ENCODE measurements around the gene C19orf85.

Gene C19orf85

GRCh38 chr19:55468054-55468393 lies 3.5 kb upstream of the C19orf85 start:
- Histone ChIP-seq H3K14ac (ENCODE audit: low read length) (no peak overlapping the region), H3K4me2 (ENCODE audit: insufficient read depth, low read length, poor library complexity, severe bottlenecking) (no peak overlapping the region), H3K36me3 (replicated peaks in 1 of 2; ENCODE audit: control insufficient read depth in 2 of 2, insufficient read depth in 2 of 2, low read length in 2 of 2) (no peaks in the 10 kb centered on the region), H3K23ac (ENCODE audit: low read depth, low read length, poor library complexity) (peak overlapping the region; percentile 29), H3K9me3 (replicated peaks in 1 of 2; ENCODE audit: control insufficient read depth in 2 of 2, insufficient read depth in 1 of 2, low read depth in 1 of 2, low read length in 2 of 2) (peaks cover 0 to 2% of the 10 kb centered on the region in 2 donors), H3K4me1 (ENCODE audit: control insufficient read depth in 2 of 2, insufficient read depth in 1 of 2, low read depth in 1 of 2, low read length in 2 of 2) (peaks cover 0 to 24% of the 10 kb centered on the region in 2 donors), H3K9ac (ENCODE audit: low read depth, low read length, poor library complexity) (no peak overlapping the region), H4K8ac (ENCODE audit: low read depth, low read length) (no peak overlapping the region), H3K79me1 (ENCODE audit: low read depth, low read length) (no peaks in the 10 kb centered on the region), H3K18ac (ENCODE audit: low read length) (peak overlapping the region; percentile 57), H2BK5ac (ENCODE audit: low read length) (no peak overlapping the region), H2BK15ac (ENCODE audit: low read length) (peak overlapping the region; percentile 5), H2BK120ac (ENCODE audit: low read depth, low read length) (peak overlapping the region; percentile 91), H4K91ac (ENCODE audit: low read depth, low read length, poor library complexity) (no peak overlapping the region), H3K4ac (ENCODE audit: low read length) (no peak overlapping the region), H3K27me3 (ENCODE audit: control insufficient read depth in 3 of 3, insufficient read depth in 3 of 3, low read depth in 1 of 3, low read length in 3 of 3) (peaks cover 0 to 38% (median 0%) of the 10 kb centered on the region in 3 experiments), H2BK12ac (ENCODE audit: low read length) (peak overlapping the region; percentile 41), H3K4me3 (ENCODE audit: low read length in 2 of 2) (no peak overlapping the region), H2AK5ac (ENCODE audit: low read depth, low read length) (peak overlapping the region; percentile 92), H2AFZ (ENCODE audit: low read length) (peak overlapping the region; percentile 54), H3K27ac (replicated peaks; ENCODE audit: low read length) (no peak overlapping the region)
- no peak for DNase-seq (ENCODE audit: low spot score)
- no CpG with 5 or more reads among the region's 4 CpGs for WGBS, 2 donors (ENCODE audit: extremely low coverage in 2 of 2, insufficient read length in 2 of 2, insufficient replicate concordance in 1 of 2)

- Histone ChIP-seq H2BK5ac (ENCODE audit: low read length) (no peak overlapping the region), H4K8ac (ENCODE audit: low read depth, low read length) (no peak overlapping the region), H3K4me1 (ENCODE audit: control insufficient read depth in 2 of 2, insufficient read depth in 1 of 2, low read depth in 1 of 2, low read length in 2 of 2) (peaks cover 2 to 23% of the 10 kb centered on the region in 2 donors), H3K4me3 (ENCODE audit: low read length in 2 of 2) (no peak overlapping the region), H3K79me1 (ENCODE audit: low read depth, low read length) (no peaks in the 10 kb centered on the region), H4K91ac (ENCODE audit: low read depth, low read length, poor library complexity) (no peak overlapping the region), H2BK120ac (ENCODE audit: low read depth, low read length) (no peak overlapping the region), H3K9me3 (replicated peaks in 1 of 2; ENCODE audit: control insufficient read depth in 2 of 2, insufficient read depth in 1 of 2, low read depth in 1 of 2, low read length in 2 of 2) (peaks cover 0 to 2% of the 10 kb centered on the region in 2 donors), H2BK12ac (ENCODE audit: low read length) (peak overlapping the region; percentile 89), H3K9ac (ENCODE audit: low read depth, low read length, poor library complexity) (no peak overlapping the region), H3K14ac (ENCODE audit: low read length) (no peak overlapping the region), H3K18ac (ENCODE audit: low read length) (peak overlapping the region; percentile 1), H3K27me3 (ENCODE audit: control insufficient read depth in 3 of 3, insufficient read depth in 3 of 3, low read depth in 1 of 3, low read length in 3 of 3) (peaks cover 0 to 40% (median 0%) of the 10 kb centered on the region in 3 experiments), H2AK5ac (ENCODE audit: low read depth, low read length) (peak overlapping the region; percentile 92), H3K4ac (ENCODE audit: low read length) (no peak overlapping the region), H2AFZ (ENCODE audit: low read length) (peak overlapping the region; percentile 54), H3K27ac (replicated peaks; ENCODE audit: low read length) (no peak overlapping the region), H3K4me2 (ENCODE audit: insufficient read depth, low read length, poor library complexity, severe bottlenecking) (no peak overlapping the region), H2BK15ac (ENCODE audit: low read length) (peak overlapping the region; percentile 5), H3K23ac (ENCODE audit: low read depth, low read length, poor library complexity) (peak overlapping the region; percentile 29), H3K36me3 (replicated peaks in 1 of 2; ENCODE audit: control insufficient read depth in 2 of 2, insufficient read depth in 2 of 2, low read length in 2 of 2) (no peaks in the 10 kb centered on the region)
- no peak for DNase-seq (ENCODE audit: low spot score)
- WGBS, 2 donors (ENCODE audit: extremely low coverage in 2 of 2, insufficient read length in 2 of 2, insufficient replicate concordance in 1 of 2), result no CpG with 5 or more reads among the region's 29 CpGs
Measured at GRCh38 chr19:55467236-55468053, 2.9 kb upstream of the C19orf85 start.

- H3K18ac ChIP-seq (ENCODE audit: low read length), result no peak overlapping the region
Measured at GRCh38 chr19:55466241-55466614, 1.7 kb upstream of the C19orf85 start.

GRCh38 chr19:55465460-55466240 lies 1.1 kb upstream of the C19orf85 start:
- Histone ChIP-seq H2BK5ac (ENCODE audit: low read length) (peak overlapping the region; percentile 49), H4K8ac (ENCODE audit: low read depth, low read length) (no peak overlapping the region), H2AFZ (ENCODE audit: low read length) (no peak overlapping the region), H3K79me1 (ENCODE audit: low read depth, low read length) (no peaks in the 10 kb centered on the region), H3K27me3 (ENCODE audit: control insufficient read depth in 3 of 3, insufficient read depth in 3 of 3, low read depth in 1 of 3, low read length in 3 of 3) (peaks cover 0 to 40% (median 0%) of the 10 kb centered on the region in 3 experiments), H3K4me1 (ENCODE audit: control insufficient read depth in 2 of 2, insufficient read depth in 1 of 2, low read depth in 1 of 2, low read length in 2 of 2) (peaks cover 4 to 27% of the 10 kb centered on the region in 2 donors), H3K4ac (ENCODE audit: low read length) (peak overlapping the region; percentile 43), H2BK120ac (ENCODE audit: low read depth, low read length) (peak overlapping the region; percentile 65), H3K36me3 (replicated peaks in 1 of 2; ENCODE audit: control insufficient read depth in 2 of 2, insufficient read depth in 2 of 2, low read length in 2 of 2) (no peaks in the 10 kb centered on the region), H3K9me3 (replicated peaks in 1 of 2; ENCODE audit: control insufficient read depth in 2 of 2, insufficient read depth in 1 of 2, low read depth in 1 of 2, low read length in 2 of 2) (peaks cover 0 to 4% of the 10 kb centered on the region in 2 donors), H2AK5ac (ENCODE audit: low read depth, low read length) (peak overlapping the region; percentile 86), H3K4me2 (ENCODE audit: insufficient read depth, low read length, poor library complexity, severe bottlenecking) (no peak overlapping the region), H4K91ac (ENCODE audit: low read depth, low read length, poor library complexity) (peak overlapping the region; percentile 87), H3K23ac (ENCODE audit: low read depth, low read length, poor library complexity) (peak overlapping the region; percentile 57), H3K14ac (ENCODE audit: low read length) (peak overlapping the region; percentile 0), H3K9ac (ENCODE audit: low read depth, low read length, poor library complexity) (peak overlapping the region; percentile 24), H2BK15ac (ENCODE audit: low read length) (peak overlapping the region; percentile 41), H3K27ac (replicated peaks; ENCODE audit: low read length) (no peak overlapping the region), H3K4me3 (ENCODE audit: low read length in 2 of 2) (no peak overlapping the region), H2BK12ac (ENCODE audit: low read length) (peak overlapping the region; percentile 98), H3K18ac (ENCODE audit: low read length) (peak overlapping the region; percentile 90)
- WGBS, 2 donors (ENCODE audit: extremely low coverage in 2 of 2, insufficient read length in 2 of 2, insufficient replicate concordance in 1 of 2), result no CpG with 5 or more reads among the region's 11 CpGs
- no peak for DNase-seq (ENCODE audit: low spot score)

More at GRCh38 chr19:55466241-55466614, 1.7 kb upstream of the C19orf85 start:
- DNase-seq (ENCODE audit: low spot score), result no peak
- Histone ChIP-seq H3K36me3 (replicated peaks in 1 of 2; ENCODE audit: control insufficient read depth in 2 of 2, insufficient read depth in 2 of 2, low read length in 2 of 2) (no peaks in the 10 kb centered on the region), H3K4me2 (ENCODE audit: insufficient read depth, low read length, poor library complexity, severe bottlenecking) (no peak overlapping the region), H4K91ac (ENCODE audit: low read depth, low read length, poor library complexity) (no peak overlapping the region), H2AFZ (ENCODE audit: low read length) (no peak overlapping the region), H3K4me3 (ENCODE audit: low read length in 2 of 2) (no peak overlapping the region), H2BK12ac (ENCODE audit: low read length) (no peak overlapping the region), H2AK5ac (ENCODE audit: low read depth, low read length) (no peak overlapping the region), H2BK5ac (ENCODE audit: low read length) (no peak overlapping the region), H2BK15ac (ENCODE audit: low read length) (no peak overlapping the region), H3K14ac (ENCODE audit: low read length) (no peak overlapping the region), H3K9ac (ENCODE audit: low read depth, low read length, poor library complexity) (no peak overlapping the region), H3K27ac (replicated peaks; ENCODE audit: low read length) (no peak overlapping the region), H3K4ac (ENCODE audit: low read length) (no peak overlapping the region), H3K4me1 (ENCODE audit: control insufficient read depth in 2 of 2, insufficient read depth in 1 of 2, low read depth in 1 of 2, low read length in 2 of 2) (peaks cover 4 to 27% of the 10 kb centered on the region in 2 donors), H3K27me3 (ENCODE audit: control insufficient read depth in 3 of 3, insufficient read depth in 3 of 3, low read depth in 1 of 3, low read length in 3 of 3) (peaks cover 0 to 40% (median 0%) of the 10 kb centered on the region in 3 experiments), H3K79me1 (ENCODE audit: low read depth, low read length) (no peaks in the 10 kb centered on the region), H3K9me3 (replicated peaks in 1 of 2; ENCODE audit: control insufficient read depth in 2 of 2, insufficient read depth in 1 of 2, low read depth in 1 of 2, low read length in 2 of 2) (peaks cover 0 to 3% of the 10 kb centered on the region in 2 donors), H3K23ac (ENCODE audit: low read depth, low read length, poor library complexity) (no peak overlapping the region), H2BK120ac (ENCODE audit: low read depth, low read length) (no peak overlapping the region), H4K8ac (ENCODE audit: low read depth, low read length) (no peak overlapping the region)
- no CpG with 5 or more reads among the region's 4 CpGs for WGBS, 2 donors (ENCODE audit: extremely low coverage in 2 of 2, insufficient read length in 2 of 2, insufficient replicate concordance in 1 of 2)

Data from neuronal stem cell (in vitro differentiated cells).